Natural killer cell treated with Interleukin-12 subunit alpha and Interleukin-12 subunit beta and Interleukin-15 and Interleukin-18, amount 100 ng/mL, for 72 hours (primary cell): ENCODE results near the gene PDLIM5. TPM values are rescaled to one million over a fixed set of nuclear protein-coding genes. Genes with fewer than 3 reads are reported as not detected.

Experiments used
- ATAC-seq, 2 donors: fragments of 150-1000 bp; cut with Tn5 transposase in 1 of 2; sonication (Bioruptor Pico), chemical (Tn5 transposase) in 1 of 2; 2 replicates each; pipeline ENCODE4 v1.10.0; 2021
- DNase-seq: peaks from one replicate; pipeline ENCODE4 v3.0.0; 2022; ENCODE audit warnings: low spot score
- H3K27ac Mint-ChIP-seq, 2 donors: 1 replicate in 1 of 2; 2 replicates in 1 of 2; pipeline ENCODE4 v1.8.0; 2022; ENCODE audit warnings: mixed read lengths in 2 of 2, mild to moderate bottlenecking in 1 of 2, moderate library complexity in 1 of 2
- H3K27me3 Mint-ChIP-seq, 2 donors: 1 replicate in 1 of 2; 2 replicates in 1 of 2; pipeline ENCODE4 v1.8.0; 2022; ENCODE audit warnings: mixed read lengths in 2 of 2
- H3K36me3 Mint-ChIP-seq: one replicate; pipeline ENCODE4 v1.8.0; 2022; ENCODE audit warnings: mixed read lengths
- H3K4me1 Mint-ChIP-seq, 2 donors: 1 replicate in 1 of 2; 2 replicates in 1 of 2; pipeline ENCODE4 v1.8.0; 2022; ENCODE audit warnings: low read depth in 2 of 2, mixed read lengths in 2 of 2, mild to moderate bottlenecking in 1 of 2
- H3K4me3 Mint-ChIP-seq: one replicate; pipeline ENCODE4 v1.8.0; 2022; ENCODE audit warnings: mixed read lengths
- H3K9me3 Mint-ChIP-seq: 2 replicates; pipeline ENCODE4 v1.8.0; 2022; ENCODE audit warnings: mixed read lengths
- total RNA-seq, 2 donors: library from RNA; stranded (reverse); gene quantifications; one replicate each; pipeline ENCODE4 v1.2.3, GENCODE V29; 2022

Gene PDLIM5
- total RNA-seq, 2 donors from 2014 or later = 26.2 to 30.2 TPM

DNA sequence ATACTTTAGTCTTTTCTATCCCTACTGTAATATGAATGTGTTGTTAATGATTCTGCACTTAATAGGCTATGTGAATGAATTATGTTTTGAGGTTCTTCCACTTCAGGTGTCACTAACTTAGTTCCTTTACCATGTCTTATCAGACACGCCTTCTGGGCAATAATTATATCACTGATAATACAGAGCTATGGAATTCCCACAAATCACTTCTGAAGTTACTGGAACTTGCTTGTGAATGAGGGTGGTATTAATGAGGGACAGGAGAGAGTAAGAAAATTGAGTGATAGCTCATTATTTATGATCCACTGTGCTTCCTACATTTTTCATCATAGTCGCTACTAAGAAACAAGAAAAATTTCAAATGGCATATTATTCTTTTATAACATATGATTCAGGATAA lies 130.0 kb downstream of the PDLIM5 start:
- peaks cover 0 to 5% of the 10 kb centered on the region in 2 donors for H3K27me3 Mint-ChIP-seq
- no peak for ATAC-seq
- H3K9me3 Mint-ChIP-seq = no peaks in the 10 kb centered on the region
- no peak overlapping the region for H3K27ac Mint-ChIP-seq
- no peak overlapping the region for H3K4me3 Mint-ChIP-seq
- DNase-seq = no peak
- no peaks in the 10 kb centered on the region for H3K36me3 Mint-ChIP-seq
- H3K4me1 Mint-ChIP-seq = peaks cover 6 to 13% of the 10 kb centered on the region in 2 donors

DNA sequence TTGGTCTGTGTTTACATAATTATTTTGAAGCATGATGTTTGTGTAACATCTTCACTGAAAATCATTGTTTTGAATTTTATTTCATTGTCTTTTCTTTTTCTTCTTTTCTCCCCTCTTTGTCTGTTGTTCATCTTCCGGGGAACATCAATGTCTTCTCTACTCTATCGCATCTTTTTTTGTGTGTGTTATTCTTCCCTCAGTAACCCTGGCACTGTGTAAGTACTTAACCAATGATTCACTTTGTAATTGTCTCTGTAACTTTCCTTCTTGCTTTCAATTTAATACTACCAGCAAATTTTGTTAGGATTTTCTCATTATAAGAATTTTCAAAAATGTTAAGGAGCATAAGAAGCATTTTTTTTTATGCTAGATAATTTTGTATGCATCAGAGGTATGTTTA lies 130.8 kb downstream of the PDLIM5 start:
- Mint-ChIP-seq H3K36me3 (no peaks in the 10 kb centered on the region), H3K27ac (no peak overlapping the region), H3K4me3 (no peak overlapping the region), H3K4me1 (peaks cover 6 to 13% of the 10 kb centered on the region in 2 donors), H3K9me3 (no peaks in the 10 kb centered on the region), H3K27me3 (peaks cover 0 to 5% of the 10 kb centered on the region in 2 donors)
- DNase-seq (no peak), ATAC-seq (no peak)

DNA sequence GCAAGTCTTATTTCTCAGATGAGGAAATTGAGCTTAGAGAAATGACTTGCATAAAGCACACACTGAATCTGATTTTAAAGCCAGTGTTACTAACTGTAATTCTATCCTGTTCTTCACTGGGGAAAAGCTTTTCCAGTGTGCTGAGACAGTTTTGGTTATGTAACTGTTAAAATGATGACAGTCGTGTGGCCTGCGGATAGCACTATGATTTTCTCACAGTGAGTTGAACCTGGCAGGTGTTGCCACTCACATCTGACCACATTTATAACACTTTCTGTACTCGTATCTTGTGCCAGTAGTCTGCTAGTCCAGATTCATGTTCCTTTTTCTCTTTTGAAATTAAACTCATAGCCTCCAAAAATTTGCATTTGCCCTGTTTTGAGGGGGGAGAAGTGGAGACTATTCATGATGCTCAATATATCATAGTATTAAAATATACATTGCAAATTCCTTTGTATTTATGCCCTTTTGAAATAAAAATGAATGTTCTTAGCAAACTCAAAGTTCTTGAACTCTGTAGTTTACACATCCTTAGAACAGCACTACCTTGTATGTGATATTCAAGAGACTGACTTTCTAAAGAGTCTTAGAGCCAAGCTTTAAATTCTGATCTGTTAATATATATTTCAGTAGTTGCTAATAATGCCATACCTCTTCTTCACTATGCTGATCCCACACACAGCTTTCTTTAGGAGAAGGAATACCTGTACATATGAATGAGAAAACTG lies 132.3 kb downstream of the PDLIM5 start:
- Mint-ChIP-seq H3K4me1 (peaks cover 6 to 13% of the 10 kb centered on the region in 2 donors), H3K27me3 (peaks cover 0 to 5% of the 10 kb centered on the region in 2 donors), H3K4me3 (no peak overlapping the region), H3K27ac (no peak overlapping the region), H3K36me3 (no peaks in the 10 kb centered on the region), H3K9me3 (no peaks in the 10 kb centered on the region)
- DNase-seq (no peak), ATAC-seq (peak; percentile 67 to 75)

DNA sequence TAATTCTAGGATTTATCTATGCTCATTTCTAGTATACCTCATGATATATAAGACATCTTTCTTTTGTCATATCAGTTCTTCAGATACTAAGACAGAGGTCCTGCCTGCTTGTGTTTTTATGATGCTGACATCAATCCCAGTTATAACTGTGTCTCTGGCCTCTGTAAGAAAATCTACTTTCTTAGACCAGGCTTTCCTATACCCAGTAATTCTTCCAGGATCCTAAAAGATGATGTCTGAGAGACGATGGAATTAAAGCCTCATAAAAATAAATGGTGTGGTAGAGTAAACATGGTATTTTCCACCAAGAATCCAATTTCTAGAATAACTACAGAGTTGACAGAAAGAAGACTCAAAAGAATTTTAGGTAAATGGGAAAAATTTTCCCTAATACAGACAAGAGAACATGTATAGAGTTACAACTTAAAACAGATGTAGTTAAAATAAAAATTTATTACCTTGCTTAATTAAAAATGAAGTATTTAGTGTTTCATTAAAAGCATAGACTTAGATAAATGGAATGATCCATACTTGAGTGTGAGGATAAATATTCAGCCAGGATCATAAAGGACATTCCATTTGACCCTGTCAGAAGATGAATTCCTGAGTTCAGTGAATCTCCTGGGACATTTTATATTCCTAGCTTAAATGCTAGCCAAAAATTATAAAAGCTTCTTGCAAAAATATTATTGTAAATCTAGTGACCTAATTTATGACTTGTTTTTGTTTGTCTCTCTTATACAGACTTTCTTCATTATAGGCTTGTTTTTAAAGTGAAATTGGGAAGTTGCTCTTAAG lies 137.4 kb downstream of the PDLIM5 start:
- Mint-ChIP-seq H3K4me1 (peaks cover 1 to 7% of the 10 kb centered on the region in 2 donors), H3K27me3 (no peaks in the 10 kb centered on the region), H3K27ac (no peak overlapping the region), H3K9me3 (no peaks in the 10 kb centered on the region), H3K4me3 (no peak overlapping the region), H3K36me3 (no peaks in the 10 kb centered on the region)
- no peak for DNase-seq
- no peak for ATAC-seq

DNA sequence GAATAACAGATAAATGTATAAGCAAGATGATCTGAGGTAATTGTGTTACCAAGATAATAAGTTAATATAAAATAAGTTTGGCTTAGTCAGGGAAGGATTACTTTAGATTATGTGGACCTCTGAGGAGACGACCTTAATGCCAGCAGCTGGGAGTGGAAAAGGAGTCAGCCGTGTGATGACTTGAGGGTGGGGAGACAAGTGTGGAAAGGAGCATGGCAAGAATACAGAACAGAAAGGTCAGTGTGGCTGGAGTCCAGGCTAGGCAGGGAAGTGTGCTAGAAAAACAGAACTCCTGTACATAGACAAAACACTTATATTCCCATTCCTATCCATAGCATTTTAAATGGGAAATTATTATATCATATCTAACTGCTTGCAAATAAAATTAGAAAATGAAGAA lies 138.8 kb downstream of the PDLIM5 start:
- Mint-ChIP-seq H3K27me3 (no peaks in the 10 kb centered on the region), H3K4me1 (peaks cover 0 to 3% of the 10 kb centered on the region in 2 donors), H3K27ac (no peak overlapping the region), H3K36me3 (no peaks in the 10 kb centered on the region), H3K4me3 (no peak overlapping the region), H3K9me3 (no peaks in the 10 kb centered on the region)
- DNase-seq = no peak
- ATAC-seq = no peak

DNA sequence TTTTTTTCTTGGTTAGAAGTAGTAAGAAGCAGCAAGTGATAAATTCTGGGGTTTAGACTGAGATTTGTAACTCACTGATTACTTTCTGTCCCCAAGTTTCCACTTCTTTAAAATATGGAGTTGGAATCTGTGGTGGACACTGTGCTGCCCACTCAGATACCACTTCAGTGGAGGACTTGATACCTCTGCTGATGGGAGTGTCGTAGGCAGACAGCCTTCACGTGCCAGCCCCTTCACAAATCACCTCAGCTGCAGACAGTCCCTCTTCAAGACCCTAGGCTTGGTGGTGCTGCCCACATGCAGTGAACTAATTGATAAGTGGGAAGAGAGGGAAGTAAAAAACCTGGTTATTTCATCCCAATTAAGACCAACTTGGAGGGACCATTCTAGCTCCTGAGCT lies 139.5 kb downstream of the PDLIM5 start:
- no peak overlapping the region for H3K4me3 Mint-ChIP-seq
- no peaks in the 10 kb centered on the region for H3K9me3 Mint-ChIP-seq
- peaks cover 0 to 3% of the 10 kb centered on the region in 2 donors for H3K4me1 Mint-ChIP-seq
- H3K27me3 Mint-ChIP-seq = no peaks in the 10 kb centered on the region
- DNase-seq (no peak), ATAC-seq (no peak)
- no peaks in the 10 kb centered on the region for H3K36me3 Mint-ChIP-seq
- no peak overlapping the region for H3K27ac Mint-ChIP-seq

DNA sequence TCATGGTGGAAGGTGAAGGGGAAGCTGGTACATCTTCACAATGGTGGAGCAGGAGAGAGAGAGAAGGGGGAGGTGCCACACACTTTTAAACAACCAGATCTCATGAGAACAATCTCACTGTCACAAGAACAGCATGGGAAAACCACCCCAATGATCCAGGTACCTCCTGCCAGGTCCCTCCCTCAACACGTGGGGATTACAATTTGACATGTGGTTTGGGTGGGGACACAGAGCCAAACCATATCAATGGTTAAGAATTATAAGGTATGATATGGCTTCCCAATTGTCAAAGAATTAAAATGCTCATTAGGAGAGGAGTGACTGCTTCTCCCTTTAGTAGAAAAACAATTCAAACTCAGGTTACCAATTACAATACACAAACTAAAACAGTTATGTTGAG lies 143.3 kb downstream of the PDLIM5 start:
- Mint-ChIP-seq H3K36me3 (no peaks in the 10 kb centered on the region), H3K27ac (no peak overlapping the region), H3K4me1 (peaks cover 0 to 3% of the 10 kb centered on the region in 2 donors), H3K9me3 (no peaks in the 10 kb centered on the region), H3K27me3 (no peaks in the 10 kb centered on the region), H3K4me3 (no peak overlapping the region)
- no peak for ATAC-seq
- DNase-seq = no peak

DNA sequence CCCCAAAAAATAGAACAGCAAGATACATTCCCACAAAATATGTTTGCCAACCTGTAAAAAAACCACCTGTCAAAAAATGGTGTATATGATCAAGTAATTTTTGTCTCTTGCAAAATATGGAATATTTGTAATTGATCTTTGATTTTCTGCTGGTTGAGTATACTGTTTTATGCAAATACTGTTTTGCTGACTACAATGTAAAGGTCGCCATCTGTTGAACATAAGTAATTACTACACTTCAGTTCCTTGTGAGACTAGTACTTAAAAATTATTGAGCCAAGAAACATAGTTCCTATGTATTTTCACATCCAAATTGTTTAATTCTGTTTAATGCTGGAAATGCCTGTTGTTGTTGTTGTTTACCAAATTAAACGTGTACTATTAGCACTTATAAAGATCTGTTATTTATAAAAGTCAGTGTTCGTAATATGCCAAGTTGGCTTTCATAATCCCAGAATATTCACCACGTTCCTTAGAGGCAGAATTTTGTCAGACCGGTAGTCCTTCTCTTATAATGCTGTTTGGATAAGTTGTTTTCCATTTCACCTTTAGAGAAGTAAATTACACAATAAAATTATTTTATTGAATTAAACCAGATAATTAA lies 144.2 kb downstream of the PDLIM5 start:
- no peaks in the 10 kb centered on the region for H3K9me3 Mint-ChIP-seq
- H3K27me3 Mint-ChIP-seq = no peaks in the 10 kb centered on the region
- no peak overlapping the region for H3K4me3 Mint-ChIP-seq
- ATAC-seq = no peak
- H3K4me1 Mint-ChIP-seq = peaks cover 0 to 3% of the 10 kb centered on the region in 2 donors
- H3K36me3 Mint-ChIP-seq = no peaks in the 10 kb centered on the region
- DNase-seq = no peak
- no peak overlapping the region for H3K27ac Mint-ChIP-seq

DNA sequence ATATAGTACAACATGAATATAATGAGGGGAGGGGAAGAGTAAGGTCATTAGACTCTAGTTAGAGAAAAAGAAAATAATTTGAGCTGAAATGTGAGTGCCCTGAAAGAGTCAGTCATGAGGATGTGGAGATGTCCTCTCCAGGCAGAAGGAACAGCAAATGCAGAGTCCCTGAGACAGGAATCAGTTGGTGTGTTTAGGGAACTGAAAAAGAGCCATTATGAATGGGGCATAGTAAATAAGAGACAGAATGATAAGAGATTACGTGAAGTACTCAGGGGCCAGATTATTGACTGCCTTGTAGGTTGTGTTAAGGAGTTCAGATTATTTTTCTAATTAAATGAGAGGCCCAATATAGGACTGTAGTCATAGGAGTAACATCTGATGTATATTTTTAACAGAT lies 147.0 kb downstream of the PDLIM5 start:
- peaks cover 0 to 3% of the 10 kb centered on the region in 2 donors for H3K4me1 Mint-ChIP-seq
- DNase-seq = no peak

DNA sequence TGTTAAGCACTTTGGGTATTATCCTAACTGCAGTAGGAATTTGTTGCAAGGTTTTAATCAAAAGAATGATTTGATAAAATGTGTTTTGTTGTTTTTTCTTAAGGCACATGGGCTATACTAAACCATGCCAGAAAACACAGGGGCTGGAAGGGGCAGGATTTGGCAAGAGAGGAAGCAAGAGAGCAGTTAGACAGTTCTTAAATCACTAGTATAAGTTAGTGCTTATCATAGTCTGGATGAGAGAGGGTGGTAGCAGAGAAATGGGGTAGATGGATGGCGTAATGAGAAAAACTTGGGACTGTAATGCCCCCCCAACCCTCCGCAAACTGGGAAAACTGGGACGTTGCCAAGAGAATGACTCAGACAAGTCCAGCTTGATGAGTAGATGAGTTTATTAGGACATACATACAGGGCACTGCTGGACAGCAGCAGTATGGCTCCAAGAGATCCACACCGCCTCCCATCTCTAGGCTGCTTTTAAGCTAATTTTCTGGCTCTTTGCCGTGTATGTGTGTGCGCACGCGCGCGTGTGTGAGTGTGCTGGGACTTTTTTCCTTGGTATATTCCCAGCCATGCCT lies 151.5 kb downstream of the PDLIM5 start:
- ATAC-seq (no peak), DNase-seq (no peak)
- no peak overlapping the region for H3K27ac Mint-ChIP-seq
- no peaks in the 10 kb centered on the region for H3K27me3 Mint-ChIP-seq
- H3K36me3 Mint-ChIP-seq = no peaks in the 10 kb centered on the region
- no peaks in the 10 kb centered on the region for H3K4me1 Mint-ChIP-seq
- no peaks in the 10 kb centered on the region for H3K9me3 Mint-ChIP-seq
- no peak overlapping the region for H3K4me3 Mint-ChIP-seq

More for the DNA sequence above, 147.0 kb downstream of the PDLIM5 start:
- Mint-ChIP-seq H3K4me3 (no peak overlapping the region), H3K27ac (no peak overlapping the region), H3K27me3 (no peaks in the 10 kb centered on the region), H3K9me3 (no peaks in the 10 kb centered on the region), H3K36me3 (no peaks in the 10 kb centered on the region)
- ATAC-seq = no peak

DNA sequence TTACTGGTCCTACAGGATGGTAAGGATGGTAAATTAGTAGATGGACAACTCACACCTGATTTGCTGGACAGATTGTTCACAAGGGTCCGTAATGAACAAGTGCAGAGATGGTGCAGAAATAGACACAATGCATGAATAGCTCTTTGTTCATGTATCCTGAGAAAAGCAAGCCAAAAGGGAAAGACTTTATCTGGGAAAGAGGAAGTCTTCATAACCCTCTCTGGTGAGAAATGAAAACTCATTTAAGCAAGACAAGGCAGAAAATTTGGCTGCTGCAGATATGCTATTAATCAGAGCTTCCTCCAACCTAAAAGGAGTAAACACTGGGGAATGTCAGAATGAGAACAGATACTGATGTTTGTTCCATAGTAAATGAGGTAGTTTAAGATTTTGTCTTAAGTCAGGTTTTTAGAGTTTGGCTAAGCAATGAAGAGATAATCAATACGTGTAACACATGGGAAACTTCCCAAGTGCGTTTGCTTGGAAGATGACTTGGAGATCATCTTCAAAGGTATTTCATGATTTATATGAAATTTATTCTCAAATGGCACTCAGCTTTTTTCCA lies 153.6 kb downstream of the PDLIM5 start:
- no peaks in the 10 kb centered on the region for H3K27me3 Mint-ChIP-seq
- H3K4me3 Mint-ChIP-seq = no peak overlapping the region
- ATAC-seq (no peak), DNase-seq (no peak)
- H3K27ac Mint-ChIP-seq = no peak overlapping the region
- H3K4me1 Mint-ChIP-seq = no peaks in the 10 kb centered on the region
- H3K36me3 Mint-ChIP-seq = no peaks in the 10 kb centered on the region
- H3K9me3 Mint-ChIP-seq = no peaks in the 10 kb centered on the region

DNA sequence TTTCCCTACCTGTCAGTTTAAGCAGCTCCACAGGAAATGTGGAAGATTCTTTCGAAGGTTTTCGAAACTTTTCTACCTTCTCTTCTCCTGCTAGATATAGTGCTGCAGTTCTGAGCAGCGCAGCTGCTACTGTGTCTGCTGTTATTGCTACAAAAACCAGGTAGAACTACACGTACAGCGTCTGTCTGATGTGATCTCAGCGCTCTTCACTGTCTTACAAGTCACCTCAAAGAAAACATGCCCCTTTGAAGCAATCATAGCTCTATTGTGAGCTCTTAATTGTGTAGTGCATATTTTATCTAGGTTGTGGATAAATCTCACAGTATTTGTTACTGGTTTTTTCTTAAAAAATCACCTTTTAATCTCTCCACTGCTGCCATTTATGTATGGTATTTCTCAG lies 158.4 kb downstream of the PDLIM5 start:
- H3K27ac Mint-ChIP-seq = no peak overlapping the region
- no peaks in the 10 kb centered on the region for H3K9me3 Mint-ChIP-seq
- ATAC-seq (no peak), DNase-seq (no peak)
- H3K4me3 Mint-ChIP-seq = no peak overlapping the region
- no peaks in the 10 kb centered on the region for H3K36me3 Mint-ChIP-seq
- peaks cover 0 to 3% of the 10 kb centered on the region in 2 donors for H3K4me1 Mint-ChIP-seq
- H3K27me3 Mint-ChIP-seq = no peaks in the 10 kb centered on the region

DNA sequence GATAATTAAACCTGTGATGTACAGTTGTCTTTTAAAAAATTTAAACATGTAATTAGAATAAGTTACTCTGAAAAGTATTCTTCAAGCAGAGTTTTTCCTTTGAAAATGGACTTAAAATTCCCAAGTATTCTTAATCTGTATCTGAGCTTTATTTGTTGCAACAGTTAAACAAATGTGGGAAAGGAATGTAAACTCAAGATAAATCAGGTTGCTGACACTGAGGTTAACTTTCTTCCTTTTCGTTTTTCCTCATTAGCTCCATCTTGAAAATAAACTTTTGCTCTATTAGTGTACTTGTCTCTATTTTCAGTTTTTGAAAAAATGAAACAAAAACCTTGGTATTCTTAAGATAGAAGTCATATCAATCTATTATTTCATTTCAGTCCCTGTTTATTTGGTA lies 161.5 kb downstream of the PDLIM5 start:
- ATAC-seq = no peak
- H3K27ac Mint-ChIP-seq = no peak overlapping the region

More for the DNA sequence above, 161.5 kb downstream of the PDLIM5 start:
- DNase-seq = no peak
- H3K36me3 Mint-ChIP-seq = no peaks in the 10 kb centered on the region
- H3K9me3 Mint-ChIP-seq = no peaks in the 10 kb centered on the region
- no peaks in the 10 kb centered on the region for H3K27me3 Mint-ChIP-seq
- H3K4me3 Mint-ChIP-seq = no peak overlapping the region
- H3K4me1 Mint-ChIP-seq = peaks cover 0 to 3% of the 10 kb centered on the region in 2 donors
